NCI-H2196 (cell line): Measurements from ENCODE around the gene CACNG4.
A peak's percentile ranks its signal among the peaks of the same experiment; 100 is the strongest.
"Not testable (repeated sequence)": the region's sequence is repeated elsewhere in the genome, so short reads cannot be mapped to it uniquely, and the experiment has no call there.

Source experiments
- DNase-seq: peaks from one replicate; lab custom pipeline; 2025; ENCODE audit not compliant: unreplicated experiment; lab: John Stamatoyannopoulos, UW

CACNG4 gene

DNA sequence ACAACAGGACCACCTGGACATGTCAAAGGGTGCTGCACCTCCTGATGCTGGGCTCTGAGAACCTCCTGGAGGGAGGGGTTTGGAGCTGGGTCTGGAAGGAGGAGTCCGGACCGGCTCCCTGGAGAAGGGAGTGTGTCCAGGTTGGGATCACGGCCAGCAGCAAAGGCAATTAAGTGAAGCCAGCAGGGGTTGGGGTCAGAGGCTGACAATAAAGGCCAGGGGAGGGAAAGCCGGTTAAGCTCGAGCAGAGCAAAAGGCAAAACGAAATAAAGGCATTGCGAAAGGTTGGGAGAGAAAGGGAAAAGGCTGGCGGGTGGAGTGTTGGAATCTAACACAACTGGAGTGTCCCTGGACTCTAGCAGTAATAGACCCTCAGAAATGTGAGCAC, 992 bp upstream of the CACNG4 start:
- DNase-seq: no peak

DNA sequence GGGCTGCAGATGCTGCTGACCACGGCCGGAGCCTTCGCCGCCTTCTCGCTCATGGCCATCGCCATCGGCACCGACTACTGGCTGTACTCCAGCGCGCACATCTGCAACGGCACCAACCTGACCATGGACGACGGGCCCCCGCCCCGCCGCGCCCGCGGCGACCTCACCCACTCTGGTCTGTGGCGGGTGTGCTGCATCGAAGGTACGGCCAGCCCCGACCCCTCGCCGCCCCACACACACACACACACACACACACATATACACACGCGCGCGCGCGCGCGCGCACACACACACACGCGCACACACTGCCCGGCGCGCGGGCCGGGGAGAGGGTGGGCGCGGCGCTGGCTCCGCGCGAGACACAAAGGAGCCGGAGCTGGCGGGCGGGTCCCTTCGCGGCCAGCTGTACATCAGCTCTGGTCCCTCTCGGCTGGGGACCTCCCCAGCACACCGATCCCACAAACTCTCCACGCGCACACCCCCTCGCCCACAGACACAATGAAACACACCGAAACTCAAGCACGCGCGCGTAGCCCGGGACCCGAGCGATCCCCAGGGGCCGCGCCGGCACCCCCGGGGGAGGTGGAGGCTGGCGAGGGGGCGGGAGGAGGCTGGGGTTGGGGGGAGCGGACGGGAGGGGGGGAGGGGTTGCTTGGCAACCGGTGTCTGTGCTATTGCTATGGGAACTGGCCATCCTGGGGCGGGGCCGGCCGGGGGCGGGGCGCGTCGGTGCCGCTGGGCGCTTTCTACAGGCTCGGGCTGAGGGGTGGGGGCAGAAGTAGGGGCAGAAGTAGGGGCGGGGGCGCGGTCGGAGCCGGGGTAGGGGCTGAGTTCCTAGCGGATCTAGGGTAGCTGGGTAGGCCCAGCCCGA, 658 bp downstream of the CACNG4 start:
- peak; percentile 63 for DNase-seq

DNA sequence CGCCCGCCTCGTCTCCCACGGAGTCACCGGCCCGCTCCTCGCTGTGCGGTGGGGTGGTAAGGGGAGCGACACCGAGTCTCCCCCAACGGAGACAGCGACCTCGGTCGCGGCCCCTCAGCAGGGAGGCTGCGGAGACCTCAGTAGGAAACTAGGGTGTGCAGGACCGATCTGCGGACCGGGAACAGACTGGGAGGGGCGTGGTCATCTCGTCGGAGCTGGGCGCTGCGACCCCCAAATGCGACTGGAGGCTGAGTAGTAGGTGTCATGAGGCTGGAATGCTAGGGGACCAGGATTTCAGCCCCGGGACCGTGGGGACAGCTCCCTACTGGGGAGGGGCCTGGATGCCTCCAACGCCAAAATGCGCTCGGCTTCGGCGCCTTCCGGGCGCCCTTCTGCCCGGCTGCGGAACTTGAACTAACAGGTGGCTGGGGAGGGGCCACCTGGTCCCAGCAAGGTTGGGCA, 1.3 kb downstream of the CACNG4 start:
- peak; percentile 48 for DNase-seq

DNA sequence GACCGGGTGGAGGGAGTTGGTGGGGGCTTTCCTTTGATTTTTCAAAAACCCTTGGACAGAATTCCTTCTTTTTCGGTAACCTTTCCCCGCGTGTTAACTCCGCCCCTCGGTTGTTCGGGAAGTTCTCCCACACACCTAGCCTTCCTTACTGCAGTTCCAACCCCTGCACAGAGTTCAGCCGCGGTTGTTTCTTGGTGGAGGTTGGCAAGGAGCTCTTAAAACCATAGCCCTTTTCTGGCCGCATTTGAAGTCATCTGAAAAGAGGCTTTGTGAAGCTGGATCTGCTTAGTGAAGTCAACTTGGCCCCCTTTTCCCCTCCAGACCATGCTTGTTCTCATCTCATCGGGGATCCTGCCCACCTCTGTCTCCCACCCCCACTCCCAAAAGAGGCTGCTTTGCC, 1.8 kb downstream of the CACNG4 start:
- DNase-seq: no peak

DNA sequence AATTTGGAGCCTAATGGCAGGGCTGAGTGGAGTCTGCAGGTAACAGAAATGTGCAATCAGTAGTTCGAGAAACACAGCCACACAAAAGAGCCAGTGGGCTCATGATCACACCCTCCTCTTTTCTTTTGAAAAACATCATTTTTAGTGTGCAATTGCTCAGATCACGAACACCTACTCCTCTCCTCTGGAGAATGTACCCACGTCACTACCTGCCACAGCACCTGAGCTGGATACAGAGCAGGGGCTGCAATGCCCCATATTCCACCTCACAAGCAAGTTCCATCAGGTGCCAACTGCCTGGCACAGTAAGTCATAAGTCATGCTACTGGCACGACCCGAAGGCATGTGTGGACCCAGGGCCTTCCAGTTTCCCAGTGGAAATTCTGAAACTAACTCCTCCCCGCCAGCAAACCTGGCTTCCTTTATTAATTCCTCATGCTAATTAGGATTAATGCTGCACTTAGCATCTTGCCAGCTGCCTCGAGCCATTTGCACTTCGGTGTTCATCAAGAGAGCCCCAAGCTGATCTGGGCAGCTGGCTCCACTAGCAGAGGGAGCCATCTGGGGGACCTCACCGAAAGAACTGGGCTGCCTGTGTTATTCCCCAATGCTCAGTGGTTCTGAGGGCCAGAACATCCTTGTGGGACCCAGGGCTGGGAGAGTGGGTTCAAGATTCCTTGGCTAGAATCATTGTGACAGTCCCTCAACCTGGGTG, 2.4 kb downstream of the CACNG4 start:
- DNase-seq: no peak

DNA sequence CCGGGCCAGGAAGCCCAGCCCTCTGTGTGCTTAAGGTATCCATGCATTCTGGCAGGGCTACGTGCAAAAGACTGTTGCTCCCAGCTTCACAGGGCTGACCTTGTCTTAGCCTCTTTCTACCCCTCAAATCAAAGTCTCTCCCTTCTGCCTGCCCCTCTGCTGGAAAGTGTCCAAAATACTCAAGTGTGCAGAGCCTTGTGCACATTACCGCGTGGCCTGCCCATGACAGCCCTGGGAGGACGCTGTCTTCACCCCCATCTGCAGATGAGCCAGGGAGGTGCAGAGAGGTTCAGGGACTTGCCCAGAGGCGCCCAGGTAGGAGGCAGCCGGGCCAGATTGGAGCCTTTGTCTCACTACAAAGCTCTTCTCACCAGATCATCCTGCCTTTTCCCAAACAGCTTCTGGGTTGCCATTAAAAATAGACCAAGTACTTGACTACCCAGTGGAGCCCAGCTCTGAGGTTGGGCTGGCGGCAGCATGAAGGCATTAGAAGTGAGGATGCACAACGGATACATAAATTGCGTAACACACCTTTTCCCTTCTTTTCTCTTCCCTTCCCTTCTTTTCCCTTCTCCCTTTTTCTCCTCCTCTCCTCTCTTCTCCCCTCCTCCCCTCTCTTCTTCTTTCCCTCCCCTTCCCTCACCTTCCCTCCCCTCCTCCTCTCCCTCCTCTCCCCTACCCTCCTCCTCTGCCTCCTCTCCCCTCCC, 3.5 kb downstream of the CACNG4 start:
- no peak for DNase-seq

DNA sequence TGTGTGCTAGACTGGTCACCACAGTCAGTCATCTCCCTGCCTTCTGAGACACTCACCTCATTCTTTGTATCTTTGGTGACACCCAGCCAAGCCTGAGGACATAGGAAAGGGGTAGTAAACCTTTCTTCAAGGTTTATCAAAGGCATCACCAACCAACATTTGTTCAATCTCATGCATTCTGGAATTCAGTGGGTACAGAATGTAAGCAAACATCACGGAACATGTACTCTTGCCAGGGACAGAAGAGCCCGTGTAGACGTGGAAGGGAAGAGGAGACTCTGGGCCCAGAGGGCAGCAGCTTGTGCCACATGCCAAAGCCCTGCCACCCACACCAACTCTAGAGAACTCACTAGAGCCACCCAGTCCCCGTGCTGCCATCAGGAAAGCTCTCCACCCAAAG, 4.4 kb downstream of the CACNG4 start:
- DNase-seq: no peak

DNA sequence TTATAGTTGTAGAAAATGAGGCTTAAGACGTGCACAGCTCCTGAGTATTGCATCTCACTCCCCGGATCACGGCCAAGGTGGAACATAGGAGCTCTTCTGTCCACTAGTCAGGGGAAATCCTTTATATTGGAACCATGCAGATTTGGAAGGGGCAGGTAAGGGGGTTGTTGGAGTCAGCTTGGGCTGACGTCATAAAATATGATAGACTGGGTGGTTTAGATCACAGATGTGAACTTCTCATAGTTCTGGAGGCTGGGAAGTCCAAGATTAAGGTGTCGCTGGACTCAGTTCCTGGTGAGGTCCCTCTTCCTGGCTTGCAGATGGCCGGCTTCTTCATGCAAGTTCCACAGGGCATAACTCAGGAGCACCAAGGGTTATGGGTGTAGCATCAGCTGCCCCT, 5.6 kb downstream of the CACNG4 start:
- DNase-seq: no peak

DNA sequence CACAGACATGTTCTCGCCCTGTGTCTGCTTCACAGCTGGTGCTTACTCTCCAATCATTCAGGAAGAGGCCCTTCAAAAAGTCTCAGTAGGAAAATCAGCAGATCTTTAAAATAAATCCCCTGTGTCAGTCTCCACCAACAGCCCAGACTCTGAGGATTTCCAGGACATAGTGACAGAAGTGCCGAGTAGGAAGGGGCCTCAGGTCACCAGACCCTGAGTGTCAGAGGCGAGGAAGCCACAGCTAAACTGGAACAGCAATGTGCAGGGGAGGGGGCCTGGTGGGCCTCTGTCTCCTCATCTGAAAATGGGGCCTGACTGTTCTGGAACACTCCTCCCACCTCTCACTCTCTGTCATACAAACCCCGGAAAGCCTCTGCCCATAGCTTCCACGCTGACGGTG, 6.3 kb downstream of the CACNG4 start:
- DNase-seq: no peak

DNA sequence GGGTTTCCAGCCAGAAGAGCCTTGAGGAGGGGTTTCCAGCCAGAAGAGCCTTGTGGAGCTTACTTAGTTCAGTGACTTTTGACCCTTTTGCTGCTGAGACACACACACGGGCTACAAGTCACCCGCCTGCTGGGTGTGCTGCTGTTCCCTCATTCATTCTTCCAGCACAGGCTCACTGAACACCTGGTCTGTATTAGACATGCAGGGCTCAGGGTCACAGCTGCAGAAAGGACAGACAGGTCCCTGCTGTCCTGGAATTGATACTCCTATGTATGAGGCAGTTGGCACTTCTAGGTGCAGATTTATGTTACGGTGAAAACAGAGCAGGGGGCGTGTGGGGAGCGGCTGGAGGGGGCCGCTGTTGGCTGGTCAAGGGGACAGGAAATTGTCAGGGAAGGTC, 6.8 kb downstream of the CACNG4 start:
- DNase-seq: no peak

DNA sequence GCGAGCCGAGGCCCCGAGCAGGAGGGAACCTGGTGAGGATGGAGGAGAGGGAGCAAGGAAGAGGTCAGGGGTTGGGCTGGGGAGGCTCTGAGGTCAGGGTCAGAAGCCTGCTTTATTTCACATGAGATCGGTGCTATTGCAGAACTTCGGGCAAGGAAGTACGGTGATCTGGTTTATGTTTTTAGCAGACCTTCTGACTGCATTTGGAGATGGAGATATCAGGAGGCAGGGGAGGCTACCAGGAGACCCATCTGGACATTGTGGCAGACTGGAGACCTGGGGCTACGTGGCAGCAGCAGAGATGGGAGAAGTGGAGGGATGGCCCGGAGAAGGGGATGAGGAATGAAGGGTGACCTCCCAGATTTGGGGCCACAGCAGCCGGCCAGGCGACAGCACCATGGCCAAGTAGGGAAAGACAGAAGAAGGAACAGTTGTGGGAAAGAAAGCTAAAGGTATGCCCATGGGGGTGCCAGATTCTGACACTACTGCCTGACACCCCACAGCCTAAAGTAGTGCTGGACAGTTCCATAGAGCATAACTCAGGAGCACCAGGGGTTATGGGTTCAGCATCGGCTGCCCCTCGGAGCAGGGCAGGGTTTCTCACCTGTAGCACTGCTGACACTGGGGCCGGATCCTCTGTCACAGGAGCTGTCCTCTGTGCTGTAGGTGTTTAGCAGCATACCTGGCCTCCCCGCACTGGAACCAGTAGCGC, 7.4 kb downstream of the CACNG4 start:
- DNase-seq: no peak

DNA sequence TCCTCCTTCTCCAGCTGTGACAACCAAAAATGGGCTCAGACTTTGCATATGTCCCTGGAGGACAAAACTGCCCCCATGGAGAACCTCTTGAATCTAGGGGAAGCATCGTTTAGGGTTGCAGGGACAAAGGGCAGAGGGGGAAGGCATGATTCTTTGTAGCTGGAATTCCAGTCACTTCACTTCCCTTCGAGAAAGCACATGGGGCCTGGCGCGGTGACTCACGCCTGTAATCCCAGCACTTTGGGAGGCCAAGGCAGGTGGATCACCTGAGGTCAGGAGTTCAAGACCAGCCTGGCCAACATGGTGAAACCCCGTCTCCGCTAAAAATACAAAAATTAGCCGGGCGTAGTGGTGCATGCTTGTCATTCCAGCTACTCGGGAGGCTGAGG, 7.9 kb downstream of the CACNG4 start:
- DNase-seq: not testable (repeated sequence)

DNA sequence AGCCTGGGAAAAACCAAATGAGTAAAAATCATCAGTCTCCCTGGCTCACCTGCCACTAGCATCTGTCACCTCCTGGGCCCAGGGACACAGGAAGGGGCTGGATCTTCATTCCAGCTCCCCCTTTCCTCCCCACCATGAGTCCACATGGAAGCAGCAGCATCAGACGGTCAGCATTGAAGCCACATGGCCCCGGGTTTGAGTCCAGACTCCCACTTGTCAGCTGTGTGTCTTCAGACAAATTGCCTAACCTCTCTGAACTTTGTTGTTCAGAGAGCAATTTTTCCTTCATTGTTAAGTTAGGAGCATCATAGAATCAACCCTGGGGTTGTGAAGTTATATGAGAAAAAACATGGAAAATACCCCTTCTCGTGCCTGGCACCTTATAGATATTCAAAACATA, 10.7 kb downstream of the CACNG4 start:
- DNase-seq: no peak

DNA sequence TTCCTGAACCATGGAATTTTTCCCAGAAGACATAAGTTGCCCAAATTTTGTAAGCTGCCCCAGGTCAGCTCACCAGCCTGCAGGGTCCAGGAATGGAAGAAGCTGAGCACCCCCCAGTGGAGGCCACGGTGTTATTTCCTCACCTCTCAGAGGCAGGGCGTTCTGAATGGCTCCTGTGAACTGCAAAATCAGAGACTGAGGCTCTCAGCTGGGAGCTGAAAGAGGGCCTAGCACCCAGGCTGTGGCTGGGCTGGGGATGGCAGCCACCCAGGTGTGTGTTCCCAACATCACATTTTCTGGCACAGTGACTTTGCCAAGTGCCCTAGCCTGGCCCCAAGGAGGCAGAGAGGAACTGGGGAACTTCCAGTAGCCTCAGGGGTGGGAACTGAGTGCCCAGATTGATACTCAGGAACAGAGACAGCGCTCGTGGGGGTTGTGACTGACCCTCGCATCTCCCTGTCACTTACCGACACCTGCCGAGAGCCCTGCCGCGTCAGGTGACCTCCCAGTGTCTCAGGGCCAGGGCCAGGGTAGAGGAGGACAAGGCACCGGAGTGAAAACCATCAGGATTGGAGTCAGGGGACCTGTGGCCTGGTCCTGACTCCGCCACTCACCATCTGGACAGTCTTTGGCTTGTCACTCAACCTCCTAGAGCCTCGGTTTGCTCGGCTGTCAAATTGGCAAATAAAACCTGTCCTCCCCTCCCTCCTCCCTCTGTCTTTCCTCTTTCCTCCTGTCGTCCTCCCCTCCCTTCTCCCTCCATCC, 11.3 kb downstream of the CACNG4 start:
- no peak for DNase-seq

DNA sequence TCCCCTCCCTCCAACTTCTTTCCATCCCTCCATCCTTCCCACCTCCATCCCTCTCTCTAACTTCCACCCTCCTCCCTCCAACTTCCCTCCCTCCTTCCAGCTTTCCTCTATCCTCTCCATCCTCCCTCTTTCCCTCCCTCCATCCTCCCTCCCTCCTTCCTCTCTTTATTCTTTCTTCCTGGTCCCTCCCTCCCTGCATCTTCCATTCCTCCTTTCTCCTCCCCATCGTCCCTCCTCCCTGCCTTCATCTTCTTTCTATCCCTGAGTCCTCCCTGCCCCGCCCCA, 11.8 kb downstream of the CACNG4 start:
- DNase-seq: no peak

DNA sequence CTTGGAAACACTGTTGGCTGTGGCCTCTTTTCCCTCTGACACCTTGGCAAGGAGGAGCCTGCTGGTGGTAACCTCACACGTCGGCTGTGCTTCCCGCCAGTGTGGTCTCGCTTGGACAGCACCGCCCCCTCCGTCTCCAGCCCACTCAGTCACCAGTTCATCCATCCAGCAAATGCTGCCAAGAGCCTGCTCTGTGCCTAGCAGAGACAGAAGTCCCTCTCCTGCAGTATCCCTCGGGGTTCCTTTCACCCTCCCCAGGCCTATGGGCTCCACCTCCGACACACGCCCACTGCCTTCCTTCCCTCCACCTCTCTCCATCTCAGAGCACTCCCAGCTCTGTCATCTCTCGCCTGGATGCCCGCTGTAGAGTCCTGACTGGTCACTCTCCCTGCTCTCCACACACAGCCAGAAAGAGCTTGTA, 12.3 kb downstream of the CACNG4 start:
- DNase-seq: no peak

DNA sequence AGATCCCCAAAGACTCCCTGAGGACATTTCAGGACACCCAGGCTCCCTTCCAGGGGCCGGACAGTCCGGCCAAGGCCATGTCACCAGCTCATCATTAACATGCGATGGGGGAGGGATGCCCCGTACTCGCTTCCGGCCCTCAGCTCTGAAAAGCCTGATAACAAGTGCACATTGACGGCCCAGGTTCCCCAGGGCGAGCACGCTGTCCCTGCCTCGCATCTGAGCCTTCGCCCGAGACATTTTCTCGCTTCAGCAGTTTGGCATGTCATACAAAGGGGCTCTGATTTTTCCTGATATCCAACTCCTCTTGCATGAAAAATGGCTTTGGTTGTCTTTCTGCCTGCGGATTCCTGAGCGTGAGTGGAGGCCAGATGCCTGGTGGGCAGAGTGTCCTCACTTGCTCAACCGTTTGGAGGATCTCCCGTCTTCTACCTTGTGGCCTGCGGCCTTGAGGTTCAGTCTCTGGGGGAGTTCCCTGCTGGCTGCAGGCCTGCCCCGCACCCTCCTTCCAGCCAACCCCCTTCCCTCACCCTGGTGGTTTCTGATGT, 14.1 kb downstream of the CACNG4 start:
- DNase-seq: no peak

DNA sequence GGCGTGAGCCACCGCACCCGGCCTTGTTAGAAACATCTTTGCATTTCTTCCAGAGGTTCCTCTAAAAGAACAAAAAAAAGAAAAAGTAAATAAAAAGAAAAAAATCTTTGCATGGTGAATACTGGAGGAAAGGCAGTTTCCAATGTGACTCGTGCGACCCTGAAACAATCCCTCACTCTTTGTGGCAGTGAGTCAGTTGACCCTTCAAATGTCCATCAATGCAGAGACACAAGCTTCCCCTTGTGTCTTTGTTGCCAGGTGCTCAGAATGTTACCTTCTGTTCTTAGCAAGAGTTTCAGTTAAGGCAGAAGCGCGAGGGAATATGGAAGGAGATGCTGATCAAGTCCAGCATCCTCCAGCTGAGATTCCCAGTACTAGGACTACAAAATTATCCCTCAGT, 16.4 kb downstream of the CACNG4 start:
- DNase-seq: no peak

DNA sequence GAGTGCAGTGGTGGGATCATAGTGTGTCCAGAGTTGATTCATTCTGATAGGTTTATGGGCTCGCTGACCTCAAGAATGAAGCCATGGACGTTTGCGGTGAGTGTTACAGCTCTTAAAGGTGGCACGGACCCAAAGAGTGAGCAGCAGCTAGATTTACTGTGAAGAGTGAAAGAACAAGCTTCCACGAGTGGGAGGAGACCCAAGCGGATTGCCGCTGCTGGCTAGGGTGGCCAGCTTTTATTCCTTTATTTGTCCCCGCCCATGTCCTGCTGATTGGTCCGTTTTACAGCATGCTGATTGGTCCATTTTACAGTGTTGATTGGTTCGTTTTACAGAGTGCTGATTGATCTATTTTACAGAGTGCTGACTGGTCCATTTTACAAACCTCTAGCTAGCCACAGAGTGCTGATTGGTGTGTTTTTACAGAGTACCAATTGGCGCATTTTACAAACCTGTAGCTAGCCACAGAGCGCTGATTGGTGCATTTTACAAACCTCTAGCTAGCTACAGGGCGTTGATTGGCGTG, 17.5 kb downstream of the CACNG4 start:
- DNase-seq: no peak

DNA sequence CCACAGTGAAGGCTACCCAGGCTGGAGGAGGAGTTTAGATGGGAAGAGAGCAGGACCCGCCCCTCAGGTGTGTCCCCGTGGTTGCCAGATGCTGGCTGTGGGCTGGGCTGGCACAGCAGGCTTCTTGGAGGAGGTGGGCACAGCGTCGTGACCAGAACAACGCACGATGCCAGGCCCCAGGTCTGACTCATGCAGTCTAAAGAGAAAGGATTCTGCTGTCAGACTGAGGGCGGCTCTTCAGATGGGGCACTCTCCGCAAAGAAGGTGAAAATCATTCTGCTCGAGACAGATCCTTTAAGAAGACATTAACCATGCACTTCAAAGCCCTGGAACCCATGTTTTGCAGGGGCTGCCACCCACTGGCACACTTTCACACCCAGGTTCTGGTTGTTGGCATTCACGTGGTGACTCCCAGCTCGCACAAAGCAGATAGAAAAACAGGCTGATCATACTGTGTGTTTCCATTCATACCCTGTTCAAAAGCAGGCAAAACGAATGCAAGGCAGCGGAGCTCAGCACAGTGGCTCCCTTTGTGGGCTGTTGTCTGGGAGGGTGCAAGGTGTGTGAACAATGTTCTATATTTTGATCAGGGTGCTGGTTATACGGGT, 19.0 kb downstream of the CACNG4 start:
- no peak for DNase-seq
